Retinal pigment epithelial cell (primary cell): Measurements from ENCODE around the gene GGTA1.

Source experiments
- DNase-seq: peaks from one replicate; pipeline ENCODE4 v3.0.0-alpha.2; 2010; ENCODE audit warnings: low read depth
- H3K4me3 ChIP-seq: 2 replicates; pipeline ENCODE4 v1.5.1; 2011; ENCODE audit warnings: mild to moderate bottlenecking, low read length, control low read depth, moderate library complexity
- TF ChIP-seq, protein P1 (sequence below): conservative IDR thresholded peaks from 2 replicates; pipeline ENCODE4 v1.5.1; 2011; ENCODE audit warnings: low read depth, low read length, control low read depth, inconsistent platforms

GGTA1 gene

GRCh38 chr9:121478816-121479676 lies 20.6 kb downstream of the GGTA1 start:
- TF ChIP-seq, protein P1, sequence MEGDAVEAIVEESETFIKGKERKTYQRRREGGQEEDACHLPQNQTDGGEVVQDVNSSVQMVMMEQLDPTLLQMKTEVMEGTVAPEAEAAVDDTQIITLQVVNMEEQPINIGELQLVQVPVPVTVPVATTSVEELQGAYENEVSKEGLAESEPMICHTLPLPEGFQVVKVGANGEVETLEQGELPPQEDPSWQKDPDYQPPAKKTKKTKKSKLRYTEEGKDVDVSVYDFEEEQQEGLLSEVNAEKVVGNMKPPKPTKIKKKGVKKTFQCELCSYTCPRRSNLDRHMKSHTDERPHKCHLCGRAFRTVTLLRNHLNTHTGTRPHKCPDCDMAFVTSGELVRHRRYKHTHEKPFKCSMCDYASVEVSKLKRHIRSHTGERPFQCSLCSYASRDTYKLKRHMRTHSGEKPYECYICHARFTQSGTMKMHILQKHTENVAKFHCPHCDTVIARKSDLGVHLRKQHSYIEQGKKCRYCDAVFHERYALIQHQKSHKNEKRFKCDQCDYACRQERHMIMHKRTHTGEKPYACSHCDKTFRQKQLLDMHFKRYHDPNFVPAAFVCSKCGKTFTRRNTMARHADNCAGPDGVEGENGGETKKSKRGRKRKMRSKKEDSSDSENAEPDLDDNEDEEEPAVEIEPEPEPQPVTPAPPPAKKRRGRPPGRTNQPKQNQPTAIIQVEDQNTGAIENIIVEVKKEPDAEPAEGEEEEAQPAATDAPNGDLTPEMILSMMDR, result no peak
- DNase-seq, result no peak
- no peak overlapping the region for H3K4me3 ChIP-seq

GRCh38 chr9:121476156-121476555 lies 23.5 kb downstream of the GGTA1 start:
- no peak for DNase-seq
- TF ChIP-seq, protein P1, result no peak
- H3K4me3 ChIP-seq, result no peak overlapping the region

DNA sequence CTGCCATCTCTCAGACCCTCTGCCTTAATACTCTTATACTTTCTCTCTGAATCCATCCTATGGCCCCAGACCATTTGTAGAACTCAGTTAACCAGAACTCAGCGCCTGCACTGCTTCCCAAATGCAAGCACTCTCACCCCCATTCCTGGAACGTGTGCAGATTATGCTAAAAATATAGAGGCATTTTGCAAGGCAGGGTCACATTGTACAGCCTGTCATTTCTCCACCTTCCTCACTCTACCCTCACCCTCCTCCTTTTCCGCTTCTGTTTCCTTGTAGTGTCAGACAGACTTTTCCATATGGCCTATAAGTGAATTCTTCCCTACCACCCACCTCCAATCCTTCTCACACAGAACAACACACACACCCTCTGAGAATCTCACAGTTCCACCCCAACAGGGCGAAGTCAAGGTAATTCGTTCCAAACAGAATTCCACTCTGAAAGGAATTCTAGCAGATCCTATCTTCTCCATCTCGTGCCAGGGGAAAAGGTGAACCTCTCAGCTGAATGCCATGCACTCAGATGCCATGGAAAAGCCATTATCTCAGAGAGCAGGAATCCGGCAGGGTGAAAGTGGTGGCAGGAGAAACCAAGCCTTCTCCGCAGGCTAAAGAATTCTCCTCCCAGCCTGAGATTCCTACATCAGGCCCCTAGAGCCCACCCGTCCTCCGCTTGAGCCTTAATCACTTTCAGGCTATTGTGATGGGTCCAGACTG lies 25.3 kb downstream of the GGTA1 start:
- DNase-seq, result no peak
- no peak overlapping the region for H3K4me3 ChIP-seq
- TF ChIP-seq, protein P1, result no peak

- TF ChIP-seq, protein P1, result no peak
- no peak overlapping the region for H3K4me3 ChIP-seq
- no peak for DNase-seq
Measured at GRCh38 chr9:121473229-121473628, 26.4 kb downstream of the GGTA1 start.

GRCh38 chr9:121472446-121472845 lies 27.2 kb downstream of the GGTA1 start:
- H3K4me3 ChIP-seq, result no peak overlapping the region
- TF ChIP-seq, protein P1, result no peak
- DNase-seq, result no peak

DNA sequence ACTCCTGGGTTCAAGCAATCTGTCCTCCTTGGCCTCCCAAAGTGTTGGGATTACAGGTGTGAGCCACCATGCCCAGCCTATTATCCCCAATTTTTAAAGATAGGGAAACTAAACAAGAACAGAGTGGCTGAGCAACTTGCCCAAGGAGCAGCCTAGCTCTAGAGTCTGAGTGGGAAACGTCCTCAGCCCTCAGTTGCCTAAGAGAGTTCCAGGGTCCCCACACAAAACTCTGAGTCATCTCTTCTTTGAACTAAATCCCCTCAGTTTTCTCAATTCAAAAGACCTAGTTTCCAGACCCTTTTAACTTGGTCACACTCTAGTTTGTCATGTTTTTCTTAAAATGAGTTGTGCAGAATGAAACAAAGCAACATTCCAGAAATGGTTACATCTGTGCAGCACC lies 33.5 kb downstream of the GGTA1 start:
- no peak for DNase-seq
- TF ChIP-seq, protein P1, result no peak
- H3K4me3 ChIP-seq, result no peak overlapping the region
